Measurements from ENCODE around the gene DOCK10.

DNA sequence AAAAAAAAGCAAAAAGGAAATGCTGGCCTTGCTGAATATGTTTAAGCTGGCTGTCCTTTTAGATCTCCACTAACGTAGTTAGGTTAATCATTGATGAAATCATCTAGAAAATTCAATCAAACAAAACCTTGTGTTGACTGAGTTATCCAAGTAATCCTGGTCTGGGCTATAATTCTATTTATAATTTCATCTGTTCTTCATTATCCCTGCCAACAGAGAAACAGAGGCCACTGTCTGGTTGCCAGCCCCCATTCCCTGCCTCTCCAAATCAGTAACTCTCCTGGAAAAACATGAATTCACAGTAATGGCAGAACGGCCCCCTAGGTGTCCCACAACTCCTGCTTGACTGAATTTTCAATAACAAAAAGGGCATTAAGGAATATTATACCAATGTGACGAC lies 24.6 kb downstream of the DOCK10 start:
- TF ChIP-seq CTCF (IDR thresholded peaks at IDR 0.05 in 2 of 3, conservative IDR thresholded peaks at IDR 0.05 in 1 of 3; ENCODE audit: control insufficient read depth in 2 of 3, extremely low read depth in 1 of 3, insufficient read depth in 1 of 3, low read depth in 3 of 3, low read length in 3 of 3), result no peak
- no peak for TF ChIP-seq PML (IDR thresholded peaks at IDR 0.05; ENCODE audit: low read length)
- TF ChIP-seq BMI1 (IDR thresholded peaks at IDR 0.05; ENCODE audit: borderline replicate concordance), result no peak
- no peak for TF ChIP-seq POLR2A (IDR thresholded peaks at IDR 0.05; ENCODE audit: low read depth, low read length)
- TF ChIP-seq EGR1 (IDR thresholded peaks at IDR 0.05; ENCODE audit: borderline replicate concordance in 1 of 2, low read depth in 2 of 2, low read length in 2 of 2), result no peak
- TF ChIP-seq MYC (IDR thresholded peaks at IDR 0.05; ENCODE audit: insufficient read depth, insufficient read length, insufficient replicate concordance, low read length, severe bottlenecking), result no peak
- no peak for TF ChIP-seq NFYA (IDR thresholded peaks at IDR 0.05; ENCODE audit: borderline replicate concordance, low read depth, low read length)
- no peak for TF ChIP-seq SRF (IDR thresholded peaks at IDR 0.05; ENCODE audit: low read depth in 2 of 2, low read length in 2 of 2)
- no peak for TF ChIP-seq EZH2 (IDR thresholded peaks at IDR 0.05; ENCODE audit: borderline replicate concordance, control insufficient read depth, low read depth, low read length)
- TF ChIP-seq NR2C2 (IDR thresholded peaks at IDR 0.05; ENCODE audit: borderline replicate concordance, control insufficient read depth, insufficient read length, low read depth), result no peak
- no peak for TF ChIP-seq BCL11A (IDR thresholded peaks at IDR 0.05; ENCODE audit: low read depth, low read length)
